ENCODE measurements around the gene FOXQ1. TPM values are rescaled to one million over a fixed set of nuclear protein-coding genes. Genes with fewer than 3 reads are reported as not detected.

The FOXQ1 gene
- total and polyA plus RNA-seq, 2 of the 13 experiments (the other 11 are each of a cell fraction or from before 2014, with no cell fraction given) = 35.2 to 39.8 TPM

DNA sequence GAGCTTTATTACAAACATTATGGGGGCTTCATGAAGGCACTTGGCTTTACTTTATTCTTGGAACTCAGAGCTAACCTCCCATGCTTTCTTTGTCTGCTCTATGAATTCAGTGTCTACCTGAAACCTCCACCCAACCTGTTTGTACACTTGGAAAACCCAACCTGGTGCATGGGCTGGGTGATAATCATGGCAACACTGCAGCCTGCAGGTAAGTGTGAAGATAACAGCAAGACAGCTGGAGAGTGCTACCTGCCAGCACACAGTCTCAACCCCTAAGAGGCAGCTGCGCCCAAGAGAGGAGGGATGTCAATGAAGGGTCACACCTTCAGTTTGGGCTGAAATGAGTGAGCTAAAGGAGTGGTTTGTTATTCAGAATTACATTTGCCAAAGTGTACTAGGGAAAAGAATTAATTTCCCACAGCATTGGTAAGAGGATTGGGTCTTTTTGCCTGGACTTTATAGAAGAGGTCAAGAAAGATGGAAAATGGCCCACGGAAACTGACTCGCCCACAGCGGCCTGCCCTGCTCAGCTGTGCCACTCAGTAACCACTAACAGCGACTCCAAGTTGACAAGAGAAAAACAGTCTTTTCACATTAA lies 24.4 kb downstream of the FOXQ1 start (continued):
- TF ChIP-seq, protein P1, sequence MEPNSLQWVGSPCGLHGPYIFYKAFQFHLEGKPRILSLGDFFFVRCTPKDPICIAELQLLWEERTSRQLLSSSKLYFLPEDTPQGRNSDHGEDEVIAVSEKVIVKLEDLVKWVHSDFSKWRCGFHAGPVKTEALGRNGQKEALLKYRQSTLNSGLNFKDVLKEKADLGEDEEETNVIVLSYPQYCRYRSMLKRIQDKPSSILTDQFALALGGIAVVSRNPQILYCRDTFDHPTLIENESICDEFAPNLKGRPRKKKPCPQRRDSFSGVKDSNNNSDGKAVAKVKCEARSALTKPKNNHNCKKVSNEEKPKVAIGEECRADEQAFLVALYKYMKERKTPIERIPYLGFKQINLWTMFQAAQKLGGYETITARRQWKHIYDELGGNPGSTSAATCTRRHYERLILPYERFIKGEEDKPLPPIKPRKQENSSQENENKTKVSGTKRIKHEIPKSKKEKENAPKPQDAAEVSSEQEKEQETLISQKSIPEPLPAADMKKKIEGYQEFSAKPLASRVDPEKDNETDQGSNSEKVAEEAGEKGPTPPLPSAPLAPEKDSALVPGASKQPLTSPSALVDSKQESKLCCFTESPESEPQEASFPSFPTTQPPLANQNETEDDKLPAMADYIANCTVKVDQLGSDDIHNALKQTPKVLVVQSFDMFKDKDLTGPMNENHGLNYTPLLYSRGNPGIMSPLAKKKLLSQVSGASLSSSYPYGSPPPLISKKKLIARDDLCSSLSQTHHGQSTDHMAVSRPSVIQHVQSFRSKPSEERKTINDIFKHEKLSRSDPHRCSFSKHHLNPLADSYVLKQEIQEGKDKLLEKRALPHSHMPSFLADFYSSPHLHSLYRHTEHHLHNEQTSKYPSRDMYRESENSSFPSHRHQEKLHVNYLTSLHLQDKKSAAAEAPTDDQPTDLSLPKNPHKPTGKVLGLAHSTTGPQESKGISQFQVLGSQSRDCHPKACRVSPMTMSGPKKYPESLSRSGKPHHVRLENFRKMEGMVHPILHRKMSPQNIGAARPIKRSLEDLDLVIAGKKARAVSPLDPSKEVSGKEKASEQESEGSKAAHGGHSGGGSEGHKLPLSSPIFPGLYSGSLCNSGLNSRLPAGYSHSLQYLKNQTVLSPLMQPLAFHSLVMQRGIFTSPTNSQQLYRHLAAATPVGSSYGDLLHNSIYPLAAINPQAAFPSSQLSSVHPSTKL (CRISPR knock-in tag; IDR thresholded peaks at IDR 0.05) = 0 out of 2 replicates have a peak, but pooled peaks have one; percentile 34
- TF ChIP-seq KMT2B (CRISPR knock-in tag; IDR thresholded peaks at IDR 0.05) = no peak
- TF ChIP-seq ELF3 (CRISPR knock-in tag; IDR thresholded peaks at IDR 0.05) = peak; percentile 69
- no peak for TF ChIP-seq ZBTB20 (CRISPR knock-in tag; IDR thresholded peaks at IDR 0.05; ENCODE audit: borderline replicate concordance, low read depth)
- no peak for TF ChIP-seq JUNB (CRISPR knock-in tag; IDR thresholded peaks at IDR 0.05; ENCODE audit: borderline replicate concordance)
- no peak for TF ChIP-seq LCORL (IDR thresholded peaks at IDR 0.05)
- peak; percentile 81 for TF ChIP-seq LCORL (CRISPR knock-in tag; IDR thresholded peaks at IDR 0.05)
- no peak for TF ChIP-seq NFYC (CRISPR knock-in tag; IDR thresholded peaks at IDR 0.05)
- TF ChIP-seq ZFP1 (CRISPR knock-in tag; IDR thresholded peaks at IDR 0.05) = peak; percentile 68; the same call in 1 of the 2 replicates
- TF ChIP-seq CCDC6 (CRISPR knock-in tag; IDR thresholded peaks at IDR 0.05) = 0 out of 2 replicates have a peak, but pooled peaks have one; percentile 47
- no peak for TF ChIP-seq TMF1 (CRISPR knock-in tag; IDR thresholded peaks at IDR 0.05; ENCODE audit: low read depth)
- no peak for TF ChIP-seq PCBP2 (optimal IDR thresholded peaks at IDR 0.05; ENCODE audit: low read depth, low read length, poor library complexity, severe bottlenecking)
- TF ChIP-seq, protein P2, sequence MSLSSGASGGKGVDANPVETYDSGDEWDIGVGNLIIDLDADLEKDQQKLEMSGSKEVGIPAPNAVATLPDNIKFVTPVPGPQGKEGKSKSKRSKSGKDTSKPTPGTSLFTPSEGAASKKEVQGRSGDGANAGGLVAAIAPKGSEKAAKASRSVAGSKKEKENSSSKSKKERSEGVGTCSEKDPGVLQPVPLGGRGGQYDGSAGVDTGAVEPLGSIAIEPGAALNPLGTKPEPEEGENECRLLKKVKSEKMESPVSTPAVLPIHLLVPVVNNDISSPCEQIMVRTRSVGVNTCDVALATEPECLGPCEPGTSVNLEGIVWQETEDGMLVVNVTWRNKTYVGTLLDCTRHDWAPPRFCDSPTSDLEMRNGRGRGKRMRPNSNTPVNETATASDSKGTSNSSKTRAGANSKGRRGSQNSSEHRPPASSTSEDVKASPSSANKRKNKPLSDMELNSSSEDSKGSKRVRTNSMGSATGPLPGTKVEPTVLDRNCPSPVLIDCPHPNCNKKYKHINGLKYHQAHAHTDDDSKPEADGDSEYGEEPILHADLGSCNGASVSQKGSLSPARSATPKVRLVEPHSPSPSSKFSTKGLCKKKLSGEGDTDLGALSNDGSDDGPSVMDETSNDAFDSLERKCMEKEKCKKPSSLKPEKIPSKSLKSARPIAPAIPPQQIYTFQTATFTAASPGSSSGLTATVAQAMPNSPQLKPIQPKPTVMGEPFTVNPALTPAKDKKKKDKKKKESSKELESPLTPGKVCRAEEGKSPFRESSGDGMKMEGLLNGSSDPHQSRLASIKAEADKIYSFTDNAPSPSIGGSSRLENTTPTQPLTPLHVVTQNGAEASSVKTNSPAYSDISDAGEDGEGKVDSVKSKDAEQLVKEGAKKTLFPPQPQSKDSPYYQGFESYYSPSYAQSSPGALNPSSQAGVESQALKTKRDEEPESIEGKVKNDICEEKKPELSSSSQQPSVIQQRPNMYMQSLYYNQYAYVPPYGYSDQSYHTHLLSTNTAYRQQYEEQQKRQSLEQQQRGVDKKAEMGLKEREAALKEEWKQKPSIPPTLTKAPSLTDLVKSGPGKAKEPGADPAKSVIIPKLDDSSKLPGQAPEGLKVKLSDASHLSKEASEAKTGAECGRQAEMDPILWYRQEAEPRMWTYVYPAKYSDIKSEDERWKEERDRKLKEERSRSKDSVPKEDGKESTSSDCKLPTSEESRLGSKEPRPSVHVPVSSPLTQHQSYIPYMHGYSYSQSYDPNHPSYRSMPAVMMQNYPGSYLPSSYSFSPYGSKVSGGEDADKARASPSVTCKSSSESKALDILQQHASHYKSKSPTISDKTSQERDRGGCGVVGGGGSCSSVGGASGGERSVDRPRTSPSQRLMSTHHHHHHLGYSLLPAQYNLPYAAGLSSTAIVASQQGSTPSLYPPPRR (CRISPR knock-in tag; IDR thresholded peaks at IDR 0.05; ENCODE audit: borderline replicate concordance) = peak; percentile 15; the same call in 1 of the 2 replicates
- TF ChIP-seq TGIF2 (CRISPR knock-in tag; IDR thresholded peaks at IDR 0.05) = peak; percentile 21; the same call in 1 of the 2 replicates
- TF ChIP-seq, protein P3, sequence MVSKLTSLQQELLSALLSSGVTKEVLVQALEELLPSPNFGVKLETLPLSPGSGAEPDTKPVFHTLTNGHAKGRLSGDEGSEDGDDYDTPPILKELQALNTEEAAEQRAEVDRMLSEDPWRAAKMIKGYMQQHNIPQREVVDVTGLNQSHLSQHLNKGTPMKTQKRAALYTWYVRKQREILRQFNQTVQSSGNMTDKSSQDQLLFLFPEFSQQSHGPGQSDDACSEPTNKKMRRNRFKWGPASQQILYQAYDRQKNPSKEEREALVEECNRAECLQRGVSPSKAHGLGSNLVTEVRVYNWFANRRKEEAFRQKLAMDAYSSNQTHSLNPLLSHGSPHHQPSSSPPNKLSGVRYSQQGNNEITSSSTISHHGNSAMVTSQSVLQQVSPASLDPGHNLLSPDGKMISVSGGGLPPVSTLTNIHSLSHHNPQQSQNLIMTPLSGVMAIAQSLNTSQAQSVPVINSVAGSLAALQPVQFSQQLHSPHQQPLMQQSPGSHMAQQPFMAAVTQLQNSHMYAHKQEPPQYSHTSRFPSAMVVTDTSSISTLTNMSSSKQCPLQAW (CRISPR knock-in tag; IDR thresholded peaks at IDR 0.05) = peak; percentile 75
- no peak for TF ChIP-seq ARID2 (CRISPR knock-in tag; IDR thresholded peaks at IDR 0.05; ENCODE audit: borderline replicate concordance)
- TF ChIP-seq PITX1 (CRISPR knock-in tag; IDR thresholded peaks at IDR 0.05) = peak; percentile 36; the same call in 1 of the 2 replicates
- TF ChIP-seq CHD4 (IDR thresholded peaks at IDR 0.05; ENCODE audit: borderline replicate concordance, low read length) = no peak
